ENCODE results near the gene NPL. TPM values are rescaled to one million over a fixed set of nuclear protein-coding genes. Genes with fewer than 3 reads are reported as not detected.

The NPL gene
- 2.8 and 4.1 TPM in 2 replicates for total RNA-seq (2014; rRNA removed; shearing (Covaris generic))

GRCh38 chr1:182789138-182790076 lies at the start of gene NPL:
Gene NPL (plus strand): TSS chr1:182789773. CDS start chr1:182794372, 4,599 bp downstream.
- DNase-seq (ENCODE audit: low read depth): peak; percentile 89

- DNase-seq (ENCODE audit: low read depth): no peak
These were observed 49.5 kb upstream of the NPL start for GRCh38 chr1:182740120-182740519.

- no peak for DNase-seq (ENCODE audit: low read depth)
These were observed 46.8 kb upstream of the NPL start for GRCh38 chr1:182742780-182743179.

GRCh38 chr1:182752077-182752988 lies 37.2 kb upstream of the NPL start:
- peak; percentile 54 for DNase-seq (ENCODE audit: low read depth)

- DNase-seq (ENCODE audit: low read depth): no peak
These were observed 35.5 kb upstream of the NPL start for GRCh38 chr1:182754087-182754486.

- DNase-seq (ENCODE audit: low read depth): no peak
These were observed 34.8 kb upstream of the NPL start for GRCh38 chr1:182754543-182755314.

- DNase-seq (ENCODE audit: low read depth): no peak
These were observed 33.9 kb upstream of the NPL start for GRCh38 chr1:182755632-182756031.

- DNase-seq (ENCODE audit: low read depth): no peak
These were observed 33.1 kb upstream of the NPL start for GRCh38 chr1:182756423-182756822.

GRCh38 chr1:182761396-182762395 lies 27.9 kb upstream of the NPL start:
- DNase-seq (ENCODE audit: low read depth): no peak

- DNase-seq (ENCODE audit: low read depth): no peak
These were observed 27.0 kb upstream of the NPL start for GRCh38 chr1:182762536-182762935.

- no peak for DNase-seq (ENCODE audit: low read depth)
These were observed 25.4 kb upstream of the NPL start for GRCh38 chr1:182764029-182764727.

GRCh38 chr1:182765391-182765790 lies 24.2 kb upstream of the NPL start:
- no peak for DNase-seq (ENCODE audit: low read depth)

- no peak for DNase-seq (ENCODE audit: low read depth)
These were observed 23.5 kb upstream of the NPL start for GRCh38 chr1:182766050-182766449.

- no peak for DNase-seq (ENCODE audit: low read depth)
These were observed 22.5 kb upstream of the NPL start for GRCh38 chr1:182766881-182767645.

- DNase-seq (ENCODE audit: low read depth): peak; percentile 13
These were observed 20.6 kb upstream of the NPL start for GRCh38 chr1:182768963-182769362.

- DNase-seq (ENCODE audit: low read depth): no peak
These were observed 19.3 kb upstream of the NPL start for GRCh38 chr1:182770232-182770631.

- DNase-seq (ENCODE audit: low read depth): no peak
These were observed 18.2 kb upstream of the NPL start for GRCh38 chr1:182771187-182771984.

- DNase-seq (ENCODE audit: low read depth): no peak
These were observed 12.2 kb upstream of the NPL start for GRCh38 chr1:182777386-182777785.

Measured in Daoy (cell line).